Liver (tissue), 9 donors: ENCODE measurements around the gene KDM2B. TPM values are rescaled to one million over a fixed set of nuclear protein-coding genes. Genes with fewer than 3 reads are reported as not detected.

Experiments used
- DNase-seq: peaks from one replicate; pipeline ENCODE4 v3.0.0-alpha.2; 2017; ENCODE audit warnings: low spot score
- H3K27ac ChIP-seq, 2 donors: one replicate each; pipeline ENCODE4 v1.7.0; 2013; ENCODE audit warnings: inconsistent platforms in 2 of 2, low read length in 2 of 2, control low read depth in 1 of 2, low read depth in 1 of 2, mild to moderate bottlenecking in 1 of 2
- H3K27me3 ChIP-seq, 4 donors: one replicate each; pipeline versions ENCODE4 v1.6.1 to v1.7.0; 2013; ENCODE audit warnings: low read length in 3 of 4, inconsistent platforms in 1 of 4, mild to moderate bottlenecking in 1 of 4, moderate library complexity in 1 of 4; ENCODE audit not compliant: control insufficient read depth in 4 of 4, insufficient read depth in 4 of 4
- H3K36me3 ChIP-seq, 4 donors: one replicate each; pipeline versions ENCODE4 v1.6.1 to v1.7.0; 2013; ENCODE audit warnings: low read length in 3 of 4, mild to moderate bottlenecking in 3 of 4, low read depth in 1 of 4, moderate library complexity in 1 of 4; ENCODE audit not compliant: control insufficient read depth in 4 of 4, insufficient read depth in 3 of 4
- H3K4me1 ChIP-seq, 4 donors: one replicate each; pipeline versions ENCODE4 v1.6.1 to v1.7.0; 2013; ENCODE audit warnings: low read length in 3 of 4, mild to moderate bottlenecking in 3 of 4, moderate library complexity in 1 of 4; ENCODE audit not compliant: control insufficient read depth in 4 of 4, insufficient read depth in 4 of 4
- H3K4me3 ChIP-seq, 3 donors: one replicate each; pipeline versions ENCODE4 v1.6.1 to v1.7.0; 2013; ENCODE audit warnings: low read length in 3 of 3, control low read depth in 1 of 3, low read depth in 1 of 3, mild to moderate bottlenecking in 1 of 3
- H3K9ac ChIP-seq, 2 donors: one replicate each; pipeline ENCODE4 v1.7.0; 2013; ENCODE audit warnings: low read length in 2 of 2, mild to moderate bottlenecking in 2 of 2, moderate library complexity in 2 of 2, control low read depth in 1 of 2, low read depth in 1 of 2
- H3K9me3 ChIP-seq, 4 donors: one replicate each; pipeline versions ENCODE4 v1.6.1 to v1.7.0; 2013; ENCODE audit warnings: low read length in 3 of 4; ENCODE audit not compliant: control insufficient read depth in 4 of 4
- EGR1 ChIP-seq, 2 donors: IDR thresholded peaks; 2 replicates each; pipeline ENCODE4 v1.6.1; 2016 to 2018; ENCODE audit warnings: antibody characterized with exemption in 2 of 2, low read depth in 2 of 2
- FOXA2 ChIP-seq: IDR thresholded peaks from 2 replicates; pipeline ENCODE4 v1.6.1; 2016; ENCODE audit warnings: antibody characterized with exemption
- GABPA ChIP-seq, 2 donors: IDR thresholded peaks in 1 of 2; conservative IDR thresholded peaks in 1 of 2; 2 replicates each; pipeline ENCODE4 v1.6.1; 2016; ENCODE audit warnings: antibody characterized with exemption in 2 of 2, mild to moderate bottlenecking in 1 of 2, moderate library complexity in 1 of 2
- HNF4A ChIP-seq, 2 donors: conservative IDR thresholded peaks; 2 replicates each; pipeline ENCODE4 v1.6.1; 2016; ENCODE audit warnings: antibody characterized with exemption in 2 of 2, mild to moderate bottlenecking in 2 of 2
- HNF4G ChIP-seq: IDR thresholded peaks from 2 replicates; pipeline ENCODE4 v1.6.1; 2016; ENCODE audit warnings: antibody characterized with exemption
- NR2F2 ChIP-seq: IDR thresholded peaks from 2 replicates; pipeline ENCODE4 v1.6.1; 2016; ENCODE audit warnings: antibody characterized with exemption
- RAD21 ChIP-seq, 2 donors: IDR thresholded peaks; 2 replicates each; pipeline ENCODE4 v1.6.1; 2016; ENCODE audit warnings: antibody characterized with exemption in 2 of 2, mild to moderate bottlenecking in 2 of 2
- RXRA ChIP-seq, 2 donors: IDR thresholded peaks; 2 replicates each; pipeline ENCODE4 v1.6.1; 2017 to 2018; ENCODE audit warnings: antibody characterized with exemption in 2 of 2, mild to moderate bottlenecking in 1 of 2
- SP1 ChIP-seq: IDR thresholded peaks from 2 replicates; pipeline ENCODE4 v1.6.1; 2018; ENCODE audit warnings: antibody characterized with exemption, mild to moderate bottlenecking
- YY1 ChIP-seq: IDR thresholded peaks from 2 replicates; pipeline ENCODE4 v1.6.1; 2016; ENCODE audit warnings: antibody characterized with exemption, mild to moderate bottlenecking
- WGBS: extraction: QIAGEN DNeasy Blood & Tissue Kit; methylation state at CpG from one replicate; pipeline ENCODE4 v1.1.7; 2013; 5-methylcytosine and 5-hydroxymethylcytosine counted together
- polyA plus RNA-seq, 2 donors: library from polyadenylated mRNA; stranded (reverse) in 1 of 2; unstranded in 1 of 2; fragments of 200-250 nt in 1 of 2; fragments of >200 nt in 1 of 2; fragmentation: Nextera tagmentation in 1 of 2; extraction: Ambion mirVana in 1 of 2; gene quantifications; one replicate each; pipeline versions ENCODE4 v1.2.1 to v1.2.3, GENCODE V29; 2013 to 2015
- total RNA-seq, 2 donors: library from RNA; depleted of rRNA; stranded (reverse); fragments of >200 nt; gene quantifications; one replicate each; pipeline ENCODE4 v1.2.3, GENCODE V29; 2014
- TF ChIP-seq, protein P1 (sequence below): IDR thresholded peaks from 2 replicates; pipeline ENCODE4 v1.6.1; 2016; ENCODE audit warnings: antibody characterized with exemption
- TF ChIP-seq, protein P2 (sequence below): IDR thresholded peaks from 2 replicates; pipeline ENCODE4 v1.6.1; 2016; ENCODE audit warnings: antibody characterized with exemption
- TF ChIP-seq, protein P3 (sequence below): IDR thresholded peaks from 2 replicates; pipeline ENCODE4 v1.6.1; 2016; ENCODE audit warnings: antibody characterized with exemption, mild to moderate bottlenecking
- donor health status: healthy.
- donor health status: healthy.
- donor health status: healthy.
- donor health status: healthy.
- donor health status: healthy.

The KDM2B gene
- total and polyA plus RNA-seq, 4 donors, result 7.0 to 34.2 (median 10.6) TPM

DNA sequence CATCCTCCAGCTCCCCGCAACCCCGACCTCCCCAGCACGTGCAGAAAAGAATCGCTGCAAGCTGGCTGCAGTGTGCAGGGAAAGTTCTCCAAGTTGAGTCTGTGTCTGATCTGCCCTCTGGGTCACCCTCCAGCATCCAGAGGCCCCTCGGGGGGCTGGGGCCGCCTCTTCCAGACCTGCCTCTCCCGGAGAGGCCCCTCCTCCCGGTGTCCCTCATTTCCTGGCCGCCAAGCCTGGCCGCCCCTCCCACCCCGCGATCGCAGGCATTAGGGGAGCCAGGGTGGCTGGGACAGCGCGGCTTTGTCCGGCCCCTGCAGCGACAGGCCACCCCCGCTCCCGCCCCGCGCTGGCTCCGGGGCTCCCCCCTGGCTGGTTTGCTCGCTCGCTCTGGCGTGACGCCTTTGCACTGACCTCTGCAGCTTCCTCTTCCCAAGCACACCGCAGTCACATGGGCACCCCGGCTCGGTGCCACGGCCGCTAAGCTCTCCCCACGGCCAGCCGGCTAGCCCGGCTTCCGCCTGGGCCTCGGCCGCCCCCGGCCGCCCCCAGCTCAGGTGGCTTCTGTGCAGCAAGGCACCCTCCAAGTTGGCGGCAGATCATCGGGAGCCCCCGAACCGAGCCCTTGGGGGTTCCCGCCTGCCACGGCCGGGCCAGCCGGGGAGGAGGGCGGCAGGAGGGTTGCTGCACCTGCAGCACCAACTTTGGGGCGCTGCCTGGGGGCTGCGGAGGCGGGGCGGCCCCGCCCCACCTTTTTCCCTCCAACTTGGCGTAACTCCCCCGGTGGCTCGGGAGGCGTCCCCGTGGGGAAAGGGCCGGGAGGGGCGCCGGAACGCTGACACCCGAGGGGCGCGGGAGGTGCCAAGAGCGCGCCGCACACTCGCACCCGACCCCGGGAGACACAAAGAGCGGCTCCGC is 43.7 kb downstream of the KDM2B start (continued):
- TF ChIP-seq, protein P1, sequence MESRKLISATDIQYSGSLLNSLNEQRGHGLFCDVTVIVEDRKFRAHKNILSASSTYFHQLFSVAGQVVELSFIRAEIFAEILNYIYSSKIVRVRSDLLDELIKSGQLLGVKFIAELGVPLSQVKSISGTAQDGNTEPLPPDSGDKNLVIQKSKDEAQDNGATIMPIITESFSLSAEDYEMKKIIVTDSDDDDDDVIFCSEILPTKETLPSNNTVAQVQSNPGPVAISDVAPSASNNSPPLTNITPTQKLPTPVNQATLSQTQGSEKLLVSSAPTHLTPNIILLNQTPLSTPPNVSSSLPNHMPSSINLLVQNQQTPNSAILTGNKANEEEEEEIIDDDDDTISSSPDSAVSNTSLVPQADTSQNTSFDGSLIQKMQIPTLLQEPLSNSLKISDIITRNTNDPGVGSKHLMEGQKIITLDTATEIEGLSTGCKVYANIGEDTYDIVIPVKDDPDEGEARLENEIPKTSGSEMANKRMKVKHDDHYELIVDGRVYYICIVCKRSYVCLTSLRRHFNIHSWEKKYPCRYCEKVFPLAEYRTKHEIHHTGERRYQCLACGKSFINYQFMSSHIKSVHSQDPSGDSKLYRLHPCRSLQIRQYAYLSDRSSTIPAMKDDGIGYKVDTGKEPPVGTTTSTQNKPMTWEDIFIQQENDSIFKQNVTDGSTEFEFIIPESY, result no peak
- peak; percentile 84 for TF ChIP-seq SP1
- TF ChIP-seq HNF4G, result no peak
- TF ChIP-seq EGR1 (IDR thresholded peaks at IDR 0.05; ENCODE audit: low read depth in 2 of 2), result peak; percentile 53 to 84

DNA sequence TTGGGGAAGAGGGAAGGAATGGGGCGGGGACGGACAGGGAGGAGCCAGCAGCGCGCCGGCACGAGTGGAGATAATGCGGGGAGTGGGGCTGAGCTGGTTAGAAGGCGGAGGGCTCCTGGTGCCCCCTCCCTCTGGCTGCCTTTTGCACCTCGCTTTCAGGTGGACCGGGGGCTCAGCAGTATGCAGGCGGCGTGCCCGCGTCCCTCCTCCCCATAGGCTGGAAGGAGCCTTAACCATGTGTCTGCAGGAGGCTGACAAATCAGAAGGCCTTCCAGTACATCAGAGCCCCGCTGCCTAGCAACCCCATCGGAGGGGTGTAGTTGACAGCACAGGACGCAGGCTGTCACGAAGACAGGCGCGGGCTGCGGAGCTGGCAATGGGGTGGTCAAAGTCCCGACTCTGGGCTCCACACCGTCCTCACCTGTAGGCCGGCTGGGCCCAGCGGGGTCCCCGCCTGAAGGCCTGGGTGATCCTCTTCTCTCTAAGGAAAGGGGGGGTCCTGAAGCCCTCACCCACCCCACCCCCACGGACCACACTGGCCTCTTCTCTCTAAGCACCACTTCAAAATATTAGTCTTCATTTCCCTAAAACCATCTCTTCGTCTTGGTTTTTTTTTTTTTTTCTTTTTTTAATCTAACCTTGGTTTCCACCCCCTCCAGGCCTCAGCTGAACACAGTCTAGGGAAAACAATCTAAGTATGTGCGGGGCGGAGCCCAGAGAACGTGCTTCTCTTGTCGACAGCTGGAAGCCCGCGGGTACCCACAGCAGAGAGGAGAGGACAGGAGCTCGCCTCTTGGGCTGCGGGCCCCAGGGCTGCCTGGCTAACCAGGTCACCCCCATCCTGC is 44.5 kb downstream of the KDM2B start:
- TF ChIP-seq, protein P2, sequence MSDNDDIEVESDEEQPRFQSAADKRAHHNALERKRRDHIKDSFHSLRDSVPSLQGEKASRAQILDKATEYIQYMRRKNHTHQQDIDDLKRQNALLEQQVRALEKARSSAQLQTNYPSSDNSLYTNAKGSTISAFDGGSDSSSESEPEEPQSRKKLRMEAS, result peak; percentile 40
- TF ChIP-seq GABPA (IDR thresholded peaks at IDR 0.05 in 1 of 2, conservative IDR thresholded peaks at IDR 0.05 in 1 of 2) (no peak), RAD21 (IDR thresholded peaks at IDR 0.05) (no peak), HNF4A (conservative IDR thresholded peaks at IDR 0.05) (peak in 1 of 2 donors; percentile 3), YY1 (peak; percentile 59), SP1 (peak; percentile 21), HNF4G (no peak), EGR1 (IDR thresholded peaks at IDR 0.05; ENCODE audit: low read depth in 2 of 2) (no peak), NR2F2 (no peak), RXRA (IDR thresholded peaks at IDR 0.05) (no peak), FOXA2 (no peak)
- TF ChIP-seq, protein P3, sequence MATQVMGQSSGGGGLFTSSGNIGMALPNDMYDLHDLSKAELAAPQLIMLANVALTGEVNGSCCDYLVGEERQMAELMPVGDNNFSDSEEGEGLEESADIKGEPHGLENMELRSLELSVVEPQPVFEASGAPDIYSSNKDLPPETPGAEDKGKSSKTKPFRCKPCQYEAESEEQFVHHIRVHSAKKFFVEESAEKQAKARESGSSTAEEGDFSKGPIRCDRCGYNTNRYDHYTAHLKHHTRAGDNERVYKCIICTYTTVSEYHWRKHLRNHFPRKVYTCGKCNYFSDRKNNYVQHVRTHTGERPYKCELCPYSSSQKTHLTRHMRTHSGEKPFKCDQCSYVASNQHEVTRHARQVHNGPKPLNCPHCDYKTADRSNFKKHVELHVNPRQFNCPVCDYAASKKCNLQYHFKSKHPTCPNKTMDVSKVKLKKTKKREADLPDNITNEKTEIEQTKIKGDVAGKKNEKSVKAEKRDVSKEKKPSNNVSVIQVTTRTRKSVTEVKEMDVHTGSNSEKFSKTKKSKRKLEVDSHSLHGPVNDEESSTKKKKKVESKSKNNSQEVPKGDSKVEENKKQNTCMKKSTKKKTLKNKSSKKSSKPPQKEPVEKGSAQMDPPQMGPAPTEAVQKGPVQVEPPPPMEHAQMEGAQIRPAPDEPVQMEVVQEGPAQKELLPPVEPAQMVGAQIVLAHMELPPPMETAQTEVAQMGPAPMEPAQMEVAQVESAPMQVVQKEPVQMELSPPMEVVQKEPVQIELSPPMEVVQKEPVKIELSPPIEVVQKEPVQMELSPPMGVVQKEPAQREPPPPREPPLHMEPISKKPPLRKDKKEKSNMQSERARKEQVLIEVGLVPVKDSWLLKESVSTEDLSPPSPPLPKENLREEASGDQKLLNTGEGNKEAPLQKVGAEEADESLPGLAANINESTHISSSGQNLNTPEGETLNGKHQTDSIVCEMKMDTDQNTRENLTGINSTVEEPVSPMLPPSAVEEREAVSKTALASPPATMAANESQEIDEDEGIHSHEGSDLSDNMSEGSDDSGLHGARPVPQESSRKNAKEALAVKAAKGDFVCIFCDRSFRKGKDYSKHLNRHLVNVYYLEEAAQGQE, result no peak
- TF ChIP-seq, protein P1, result no peak
- H3K36me3 ChIP-seq, result peaks cover 0 to 12% (median 8%) of the 10 kb centered on the region in 4 donors
- DNase-seq, result peak; percentile 57
- peak overlapping the region; percentile 57 to 72 (median 67) for H3K4me3 ChIP-seq
- H3K9me3 ChIP-seq, result no peaks in the 10 kb centered on the region
- H3K27ac ChIP-seq, result peak overlapping the region; percentile 97
- H3K4me1 ChIP-seq, result peaks cover 6 to 36% (median 25%) of the 10 kb centered on the region in 4 donors
- 8% methylated on average over 36 of the region's 36 CpGs for WGBS
- H3K27me3 ChIP-seq, result no peaks in the 10 kb centered on the region
- H3K9ac ChIP-seq, result peak overlapping the region; percentile 44 to 81
